GM18505 (cell line): ENCODE results near the gene SLC51B.
"Not testable (repeated sequence)": the region's sequence is repeated elsewhere in the genome, so short reads cannot be mapped to it uniquely, and the experiment has no call there.

ENCODE experiments used
- ATAC-seq: cut with Tn5 transposase; IDR thresholded peaks from one replicate; pipeline ENCODE4 v1.9.1; 2021; ENCODE audit not compliant: unreplicated experiment
- POLR2A ChIP-seq: IDR thresholded peaks from 4 replicates; pipeline ENCODE4 v1.6.1; 2011; ENCODE audit warnings: borderline replicate concordance; ENCODE audit not compliant: insufficient read depth, insufficient read length; ENCODE audit errors: extremely low read depth

SLC51B gene

DNA sequence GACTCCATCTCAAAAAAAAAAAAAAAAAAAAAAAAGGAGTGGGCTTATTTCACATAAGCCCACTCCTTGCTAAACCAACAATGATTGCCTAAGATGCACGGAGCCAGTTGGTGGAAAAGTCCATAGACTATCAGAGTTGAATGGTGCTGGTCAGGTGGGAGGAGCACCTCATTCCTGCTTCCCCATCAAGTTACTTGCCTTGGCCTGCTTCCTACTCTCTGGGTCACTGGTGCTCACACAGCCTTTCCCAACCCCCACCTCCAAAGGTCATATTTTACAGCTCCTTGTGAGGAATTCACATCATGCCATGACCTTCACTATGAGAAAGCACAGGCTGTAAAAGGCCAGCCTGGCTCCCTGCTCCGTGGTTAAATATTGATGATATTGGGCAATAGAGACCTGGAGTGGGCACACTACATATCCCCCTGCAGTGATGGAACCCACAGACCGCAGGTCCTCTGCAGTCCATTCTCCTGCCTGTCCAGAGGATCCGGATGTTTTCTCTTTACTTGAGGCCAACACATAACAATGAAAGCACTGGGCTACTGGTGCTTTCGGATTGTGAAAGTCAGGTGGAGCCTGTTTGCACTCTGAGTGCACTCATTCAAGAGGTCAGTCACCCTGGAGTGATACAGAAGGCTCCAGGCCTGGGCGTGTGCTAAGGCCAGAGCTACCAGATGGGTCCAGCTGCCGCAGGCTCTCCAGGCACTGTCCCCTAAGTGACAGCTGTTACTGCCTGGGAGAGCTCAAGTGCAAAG is at the start of gene SLC51B:
SLC51B (plus strand) TSS at position 664 of the 758 bp plus-strand sequence. CDS start 4,618 bp downstream, outside the sequence.
- TF ChIP-seq POLR2A, result no peak
- no peak for ATAC-seq

DNA sequence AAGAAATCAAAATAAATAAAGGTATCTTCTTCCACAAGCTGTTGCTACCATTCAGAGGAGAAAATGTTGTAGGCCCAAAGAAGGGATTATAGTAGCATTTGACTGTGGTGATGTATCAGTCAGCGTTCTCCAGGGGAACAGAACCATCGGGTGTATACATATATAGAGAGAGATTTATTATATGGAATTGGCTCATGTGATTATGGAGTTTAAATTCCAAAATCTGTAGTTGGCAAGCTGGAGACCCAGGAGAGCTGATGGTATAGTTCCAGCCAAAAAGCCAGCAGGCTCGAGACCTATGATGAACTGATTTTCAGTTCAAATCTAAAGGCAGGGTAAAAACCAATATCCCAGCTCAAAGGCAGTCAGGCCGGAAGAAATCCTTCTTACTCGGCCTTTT is 48.1 kb upstream of the SLC51B start:
- ATAC-seq, result no peak
- no peak for TF ChIP-seq POLR2A

DNA sequence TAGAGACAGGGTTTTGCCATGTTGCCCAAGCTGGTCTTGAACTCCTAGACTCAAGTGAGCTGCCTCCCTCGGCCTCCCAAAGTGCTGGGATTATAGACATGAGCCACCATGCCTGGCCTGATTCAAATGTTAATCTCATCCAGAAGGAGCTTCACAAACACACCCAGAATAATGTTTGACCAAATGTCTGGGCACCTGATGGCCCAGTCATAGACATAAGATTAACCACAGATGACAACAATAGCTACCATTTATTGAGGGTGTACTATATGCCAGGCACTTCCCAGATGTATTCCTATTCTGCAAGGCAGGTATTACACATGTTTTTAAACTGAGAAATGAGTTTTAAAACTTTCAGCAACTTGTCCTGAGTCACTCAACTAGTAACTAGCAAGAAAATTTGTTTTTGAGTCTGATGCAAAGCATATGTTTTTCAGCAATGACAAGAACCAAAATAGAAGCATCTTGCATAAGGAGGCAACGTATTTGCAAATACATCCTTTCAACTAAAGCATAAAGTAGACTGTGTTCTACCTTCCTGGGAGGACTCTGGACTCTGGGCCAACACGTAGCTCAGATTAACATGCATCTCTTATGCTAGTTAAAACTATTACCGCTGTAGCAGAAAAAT is 47.3 kb upstream of the SLC51B start:
- no peak for TF ChIP-seq POLR2A

DNA sequence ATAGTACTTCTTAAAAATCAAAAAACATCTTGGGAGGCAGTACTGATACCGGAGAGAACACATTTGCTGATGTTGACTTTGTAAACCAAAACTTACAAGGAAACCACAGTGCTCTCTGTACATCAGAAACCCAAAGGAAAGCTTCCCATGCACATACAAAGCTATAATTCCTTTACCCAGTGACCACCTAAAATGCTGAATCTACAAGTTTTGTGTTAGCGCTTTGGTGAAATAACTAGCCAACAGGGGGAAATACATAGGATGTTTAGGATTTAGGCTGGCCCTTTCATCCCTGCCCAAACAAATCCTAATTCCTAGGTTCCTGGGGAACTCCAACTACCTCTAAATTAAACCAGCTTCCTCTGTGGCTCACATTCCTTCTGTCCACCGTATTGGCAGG is 40.2 kb upstream of the SLC51B start:
- ATAC-seq, result no peak
- TF ChIP-seq POLR2A, result no peak

More for the DNA sequence above, 47.3 kb upstream of the SLC51B start:
- no peak for ATAC-seq

DNA sequence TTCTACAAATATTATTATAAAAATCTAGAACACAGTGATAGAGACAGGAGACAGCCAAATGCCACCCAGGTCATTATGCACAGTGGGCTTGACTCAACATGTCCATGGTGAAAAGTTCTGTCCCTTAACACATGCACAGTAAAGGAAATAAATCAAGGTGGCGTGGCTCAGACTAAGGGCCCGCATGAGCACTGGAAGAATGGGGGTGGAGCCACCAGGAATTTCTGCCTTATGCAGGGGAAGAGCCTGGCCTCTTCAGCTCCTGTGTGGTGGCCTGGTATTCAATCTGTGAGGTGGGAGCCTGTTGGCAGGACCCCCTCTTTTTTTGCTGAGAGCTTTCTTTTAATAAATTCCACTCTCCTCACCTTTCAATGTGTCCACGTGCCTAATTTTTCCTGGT is 38.3 kb upstream of the SLC51B start:
- no peak for ATAC-seq
- TF ChIP-seq POLR2A, result no peak

DNA sequence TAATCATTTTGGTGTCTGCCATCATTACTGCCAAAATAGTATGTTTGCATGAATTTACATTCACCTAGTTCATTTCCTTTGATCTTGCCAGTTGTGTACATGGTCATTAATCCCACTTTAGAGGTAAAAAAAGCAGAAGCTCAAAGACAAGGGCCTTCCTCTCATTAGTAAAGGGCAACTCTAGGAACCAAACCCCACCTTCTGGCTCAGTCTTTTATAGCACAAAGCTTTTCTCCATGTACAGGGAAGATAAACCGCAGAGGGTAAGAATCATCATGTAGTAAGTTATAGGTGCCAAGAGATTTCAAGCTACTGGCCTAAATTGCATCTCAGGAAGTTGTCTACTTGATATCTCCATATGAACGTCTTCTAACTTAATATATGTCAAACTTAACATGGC is 36.2 kb upstream of the SLC51B start:
- no peak for ATAC-seq
- no peak for TF ChIP-seq POLR2A

DNA sequence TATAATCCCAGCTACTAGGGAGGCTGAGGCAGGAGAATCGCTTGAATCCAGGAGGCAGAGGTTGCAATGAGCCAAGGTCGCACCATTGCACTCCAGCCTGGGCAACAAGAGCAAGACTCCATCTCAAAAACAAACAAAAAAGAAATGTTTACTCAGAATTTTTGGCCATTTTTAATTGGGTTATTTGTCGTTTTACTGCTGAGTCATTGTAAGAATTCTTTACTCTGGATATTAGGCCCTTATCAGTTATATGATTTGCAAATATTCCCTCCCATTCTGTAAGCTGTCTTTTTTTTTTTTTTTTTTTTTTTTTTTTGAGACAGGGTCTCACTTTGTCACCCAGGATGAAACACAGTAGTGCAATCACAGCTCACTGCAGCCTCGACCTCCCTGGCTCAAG is 34.0 kb upstream of the SLC51B start:
- ATAC-seq, result not testable (repeated sequence)

DNA sequence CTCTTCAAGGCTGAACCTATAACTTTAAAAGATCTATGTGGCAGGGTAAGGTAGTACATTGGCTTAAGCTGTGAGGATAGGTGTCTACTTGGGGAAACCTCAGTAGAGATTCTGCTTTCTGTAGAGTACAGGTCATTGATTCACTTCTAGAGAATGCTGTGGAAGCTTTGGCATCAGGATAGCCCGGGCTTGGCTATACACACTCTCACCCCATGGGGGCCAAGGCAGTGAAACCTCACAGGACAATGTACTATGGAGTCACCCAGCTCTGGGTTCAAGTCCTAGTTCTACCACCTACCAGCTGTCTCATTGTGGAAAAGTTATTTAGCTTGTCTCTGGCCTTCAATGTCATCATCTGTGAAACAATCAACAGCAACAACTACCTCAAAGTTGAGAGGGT is 24.8 kb upstream of the SLC51B start:
- no peak for TF ChIP-seq POLR2A
- ATAC-seq, result no peak

DNA sequence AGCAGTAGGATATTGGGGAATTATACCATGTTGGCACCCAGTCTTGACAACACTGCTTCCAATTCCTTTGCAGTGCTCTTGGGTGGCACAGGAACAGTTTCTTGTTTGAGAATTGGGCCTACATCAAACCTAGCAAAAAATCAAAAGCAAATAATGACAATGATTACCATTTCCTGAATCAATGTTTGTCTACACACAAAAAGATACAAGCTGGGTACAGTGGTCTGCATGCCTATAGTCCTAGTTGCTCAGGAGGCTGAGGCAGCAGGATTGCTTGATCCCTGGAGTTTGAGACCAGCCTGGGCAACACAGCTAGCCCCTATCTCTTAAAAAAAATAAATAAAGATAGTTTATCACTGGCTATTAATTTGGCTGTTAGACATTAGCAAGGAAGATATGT is 23.7 kb upstream of the SLC51B start:
- ATAC-seq, result no peak
- no peak for TF ChIP-seq POLR2A

DNA sequence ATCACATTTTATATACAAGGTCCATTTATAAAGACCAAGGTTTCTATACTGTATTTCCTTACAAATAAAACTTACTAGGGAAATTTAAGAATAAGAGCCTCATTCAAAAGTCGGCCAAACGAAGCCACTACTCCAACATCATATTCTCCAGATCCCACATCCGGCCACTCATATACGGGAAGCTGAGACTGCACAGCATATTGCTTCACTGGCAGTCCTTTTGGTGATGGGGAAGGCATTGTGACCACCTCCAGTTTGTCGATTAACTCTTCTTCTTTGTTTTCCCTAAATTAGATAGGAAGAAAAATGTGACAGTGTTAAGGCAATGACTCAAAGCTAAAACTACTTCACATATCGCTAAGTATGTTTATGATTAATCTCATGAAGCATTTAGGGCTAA is 18.4 kb upstream of the SLC51B start:
- TF ChIP-seq POLR2A, result no peak
- no peak for ATAC-seq

DNA sequence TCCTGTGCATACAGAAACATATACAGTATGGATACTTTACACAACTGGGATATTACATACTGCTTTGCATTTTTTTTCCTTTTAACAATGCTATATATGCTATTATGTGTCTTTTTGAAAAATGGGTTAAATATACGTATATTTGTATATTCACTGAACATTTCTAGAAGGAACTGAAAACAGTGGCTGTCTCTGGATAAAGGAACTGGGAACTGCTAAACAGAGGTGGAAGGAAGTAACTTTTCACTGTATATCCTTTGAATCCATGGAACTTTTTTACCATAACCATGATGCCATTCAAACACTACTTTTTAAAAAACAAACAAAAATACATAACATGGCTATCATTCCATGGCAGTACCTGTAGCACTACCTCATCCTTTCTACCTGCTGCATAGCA is 17.6 kb upstream of the SLC51B start:
- ATAC-seq, result no peak
- TF ChIP-seq POLR2A, result no peak

DNA sequence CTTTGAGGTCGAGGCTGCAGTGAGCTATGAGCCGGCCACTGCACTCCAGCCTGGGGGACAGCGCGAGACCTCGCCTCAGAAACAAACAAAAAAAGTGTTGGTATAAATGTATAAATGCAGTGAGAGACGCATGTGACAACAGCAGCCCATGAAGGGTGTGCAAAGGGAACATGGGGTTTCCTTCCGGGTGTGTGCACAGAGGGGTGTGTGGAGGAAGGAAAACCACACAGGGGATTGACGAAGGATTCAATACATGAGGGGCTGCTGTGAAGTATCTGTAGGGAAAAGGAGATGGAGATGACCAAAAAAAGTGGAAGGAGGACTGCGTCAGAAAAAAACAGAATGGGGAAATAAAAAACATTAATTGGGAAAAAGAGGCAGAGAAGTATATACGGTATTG is 16.8 kb upstream of the SLC51B start:
- no peak for TF ChIP-seq POLR2A
- no peak for ATAC-seq

DNA sequence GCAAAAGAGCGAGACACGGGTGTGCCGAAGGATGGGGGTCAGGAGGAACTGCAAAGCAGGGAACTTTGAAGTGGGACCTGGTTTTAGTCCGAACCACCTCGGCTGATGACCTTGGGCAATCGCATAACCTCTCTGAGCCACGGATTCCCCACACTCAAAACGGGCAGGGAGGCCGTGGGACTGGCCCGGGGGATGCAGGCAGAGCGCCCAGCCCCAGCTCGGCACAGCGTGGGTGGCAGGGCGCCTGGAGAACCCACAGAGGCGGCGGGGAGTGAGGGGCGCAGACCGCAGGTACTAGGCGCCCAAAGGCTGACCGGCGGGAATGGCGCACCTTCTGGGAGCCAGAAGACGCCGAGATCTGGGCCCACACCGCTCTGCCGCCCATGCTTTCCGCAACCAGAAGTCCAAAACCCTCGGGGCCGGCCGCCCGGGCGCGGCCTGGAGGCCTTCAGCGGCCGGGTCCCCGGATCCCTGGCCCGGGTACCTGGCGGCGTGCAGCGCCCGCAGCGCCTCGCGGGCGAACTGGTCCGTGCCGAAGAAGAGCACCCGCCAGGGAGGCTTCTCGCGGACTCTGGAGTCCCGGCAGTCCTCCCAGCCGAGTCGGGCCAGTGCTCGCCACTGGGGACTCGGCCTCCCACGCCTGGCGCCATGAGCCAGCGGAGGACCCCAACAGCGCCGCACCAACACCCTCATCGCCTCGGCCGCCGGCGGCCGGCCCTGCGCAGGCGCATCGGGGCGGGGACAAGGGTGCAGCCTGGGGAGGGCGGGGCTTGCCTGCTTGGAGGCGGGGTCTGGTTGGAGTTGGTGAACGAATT is 16.1 kb upstream of the SLC51B start, which contains the start of gene MTFMT:
MTFMT (minus strand) TSS at position 719 of the 815 bp plus-strand sequence; CDS start at position 693, 26 bp downstream.
- TF ChIP-seq POLR2A, result peak; percentile 92
- peak; percentile 73 for ATAC-seq

DNA sequence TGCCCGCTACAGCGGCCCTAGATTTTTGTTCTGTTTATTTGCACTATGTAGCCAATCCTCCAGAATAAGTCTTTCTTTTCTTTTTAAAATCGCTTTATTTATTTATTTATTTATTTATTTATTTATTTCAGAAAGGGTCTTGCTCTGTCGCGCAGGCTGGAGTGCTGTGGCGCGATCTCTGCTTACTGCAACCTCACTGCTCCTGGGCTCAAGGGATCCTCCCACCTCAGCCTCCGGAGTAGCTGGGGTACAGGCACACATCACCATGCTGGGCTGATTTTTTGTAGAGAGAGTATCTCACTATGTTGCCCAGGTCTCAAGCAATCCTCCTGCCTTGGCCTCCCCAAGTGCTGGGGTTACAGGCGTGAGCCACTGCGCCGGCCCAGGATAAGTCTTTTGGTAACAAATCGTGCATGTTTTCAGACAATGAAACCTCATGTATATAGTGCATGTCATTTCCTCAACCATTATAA is 15.4 kb upstream of the SLC51B start:
- TF ChIP-seq POLR2A, result no peak
- ATAC-seq, result no peak

DNA sequence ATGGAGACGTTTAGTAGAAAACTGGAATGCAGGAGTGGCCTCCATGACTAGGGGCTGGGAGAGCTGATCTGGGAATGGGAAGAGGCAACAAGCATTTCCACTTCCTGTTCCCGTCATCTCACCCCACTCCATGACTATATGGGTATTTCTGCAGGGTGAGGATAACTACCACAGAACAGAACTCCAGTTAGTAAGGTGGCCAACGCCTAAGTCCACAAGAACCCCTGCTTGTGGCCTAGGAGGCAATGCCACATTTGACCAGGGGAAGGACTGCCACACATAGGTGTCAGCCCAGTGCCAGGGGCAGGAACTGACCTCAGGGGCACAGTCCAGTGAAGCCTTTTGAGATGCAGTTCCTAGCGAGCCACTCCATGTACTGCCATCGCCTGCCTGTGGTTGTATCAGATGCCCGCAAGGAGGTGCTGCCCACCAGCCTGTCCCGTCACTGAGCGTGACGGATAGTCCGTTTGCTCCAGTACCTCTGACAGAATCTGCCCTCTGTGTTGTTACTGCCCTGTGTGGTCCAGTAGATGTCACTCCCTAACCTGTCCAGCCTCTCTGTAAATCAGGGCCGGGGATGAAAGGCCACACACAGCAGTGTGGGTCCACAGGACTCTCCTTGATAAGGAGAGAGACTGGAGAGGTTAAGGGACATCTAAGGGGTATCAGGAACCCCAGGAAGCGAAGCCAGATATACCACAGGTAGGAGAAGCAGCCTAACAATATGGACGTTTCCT is 12.2 kb upstream of the SLC51B start:
- TF ChIP-seq POLR2A, result no peak
- ATAC-seq, result no peak
